SK-N-SH treated with all-trans-retinoic acid at 6 μM for 48 hours (cell line): ENCODE results near the gene ANKRD13D.

Source experiments
- ATAC-seq: fragments of 200-7000 bp; cut with Tn5 transposase; 3 replicates; pipeline ENCODE4 v1.9.1; 2020; ENCODE audit warnings: mild to moderate bottlenecking, moderate library complexity
- ARNTL ChIP-seq: fragments of 450-650 bp; formaldehyde crosslinking; IDR thresholded peaks from 2 replicates; pipeline ENCODE4 v1.5.0; 2020; ENCODE audit warnings: low read depth, mild to moderate bottlenecking, moderate library complexity, borderline replicate concordance
- BACH2 ChIP-seq: fragments of 250-450 bp; sonication (Bioruptor Pico); IDR thresholded peaks from 2 replicates; pipeline ENCODE4 v1.9.0; 2021; ENCODE audit warnings: mild to moderate bottlenecking, borderline replicate concordance
- CSDC2 ChIP-seq: fragments of 250-450 bp; sonication (Bioruptor Pico); IDR thresholded peaks from 2 replicates; pipeline ENCODE4 v1.5.0; 2020; ENCODE audit warnings: mild to moderate bottlenecking, moderate library complexity
- ESRRG ChIP-seq: fragments of 250-450 bp; sonication (Bioruptor Pico); IDR thresholded peaks from 2 replicates; pipeline ENCODE4 v1.6.1; 2021; ENCODE audit warnings: mild to moderate bottlenecking
- ISL1 ChIP-seq: fragments of 250-450 bp; sonication (Bioruptor Pico); IDR thresholded peaks from 2 replicates; pipeline ENCODE4 v2.1.2; 2022; ENCODE audit warnings: mild to moderate bottlenecking, moderate library complexity
- OSR1 ChIP-seq: fragments of 250-450 bp; sonication (Bioruptor Pico); IDR thresholded peaks from 2 replicates; pipeline ENCODE4 v1.8.0; 2022; ENCODE audit warnings: moderate library complexity, mild to moderate bottlenecking, inconsistent platforms
- PPARA ChIP-seq: fragments of 250-450 bp; sonication (Bioruptor Pico); IDR thresholded peaks from 2 replicates; pipeline ENCODE4 v1.5.0; 2020; ENCODE audit warnings: mild to moderate bottlenecking, borderline replicate concordance
- RARB ChIP-seq: fragments of 250-450 bp; sonication (Bioruptor Pico); IDR thresholded peaks from 2 replicates; pipeline ENCODE4 v1.8.0; 2021; ENCODE audit warnings: mild to moderate bottlenecking, moderate library complexity
- SNAI2 ChIP-seq: fragments of 250-450 bp; sonication (Bioruptor Pico); IDR thresholded peaks from 2 replicates; pipeline ENCODE4 v1.5.0; 2020; ENCODE audit warnings: mild to moderate bottlenecking, moderate library complexity
- TCF4 ChIP-seq: fragments of 250-450 bp; sonication (Bioruptor Pico); IDR thresholded peaks from 2 replicates; pipeline ENCODE4 v1.8.0; 2021; ENCODE audit warnings: mild to moderate bottlenecking, moderate library complexity, borderline replicate concordance
- TOX ChIP-seq: fragments of 250-450 bp; sonication (Bioruptor Pico); IDR thresholded peaks from 2 replicates; pipeline ENCODE4 v1.8.0; 2021; ENCODE audit warnings: mild to moderate bottlenecking, moderate library complexity, borderline replicate concordance
- ZC3H10 ChIP-seq: fragments of 250-450 bp; sonication (Bioruptor Pico); IDR thresholded peaks from 2 replicates; pipeline ENCODE4 v1.5.1; 2021; ENCODE audit warnings: mild to moderate bottlenecking, moderate library complexity
- ZFP3 ChIP-seq: fragments of 250-450 bp; sonication (Bioruptor Pico); IDR thresholded peaks from 2 replicates; pipeline ENCODE4 v1.5.0; 2020; ENCODE audit warnings: mild to moderate bottlenecking, moderate library complexity
- ZFP30 ChIP-seq: fragments of 450-650 bp; formaldehyde crosslinking; IDR thresholded peaks from 2 replicates; pipeline ENCODE4 v1.5.0; 2022; ENCODE audit warnings: mild to moderate bottlenecking, moderate library complexity
- ZNF565 ChIP-seq: fragments of 450-650 bp; formaldehyde crosslinking; conservative IDR thresholded peaks from 2 replicates; pipeline ENCODE4 v1.5.0; 2020; ENCODE audit warnings: low read depth, mild to moderate bottlenecking, moderate library complexity
- TF ChIP-seq, protein P1 (sequence below): fragments of 250-450 bp; sonication (Bioruptor Pico); IDR thresholded peaks from 2 replicates; pipeline ENCODE4 v1.8.0; 2020; ENCODE audit warnings: mild to moderate bottlenecking, moderate library complexity, borderline replicate concordance
- TF ChIP-seq, protein P2 (sequence below): fragments of 250-450 bp; sonication (Bioruptor Pico); IDR thresholded peaks from 2 replicates; pipeline ENCODE4 v1.8.0; 2021; ENCODE audit warnings: low read depth, mild to moderate bottlenecking, moderate library complexity, borderline replicate concordance
- TF ChIP-seq, protein P3 (sequence below): fragments of 250-450 bp; sonication (Bioruptor Pico); IDR thresholded peaks from 2 replicates; pipeline ENCODE4 v1.5.1; 2021; ENCODE audit warnings: mild to moderate bottlenecking, moderate library complexity

The ANKRD13D gene

DNA sequence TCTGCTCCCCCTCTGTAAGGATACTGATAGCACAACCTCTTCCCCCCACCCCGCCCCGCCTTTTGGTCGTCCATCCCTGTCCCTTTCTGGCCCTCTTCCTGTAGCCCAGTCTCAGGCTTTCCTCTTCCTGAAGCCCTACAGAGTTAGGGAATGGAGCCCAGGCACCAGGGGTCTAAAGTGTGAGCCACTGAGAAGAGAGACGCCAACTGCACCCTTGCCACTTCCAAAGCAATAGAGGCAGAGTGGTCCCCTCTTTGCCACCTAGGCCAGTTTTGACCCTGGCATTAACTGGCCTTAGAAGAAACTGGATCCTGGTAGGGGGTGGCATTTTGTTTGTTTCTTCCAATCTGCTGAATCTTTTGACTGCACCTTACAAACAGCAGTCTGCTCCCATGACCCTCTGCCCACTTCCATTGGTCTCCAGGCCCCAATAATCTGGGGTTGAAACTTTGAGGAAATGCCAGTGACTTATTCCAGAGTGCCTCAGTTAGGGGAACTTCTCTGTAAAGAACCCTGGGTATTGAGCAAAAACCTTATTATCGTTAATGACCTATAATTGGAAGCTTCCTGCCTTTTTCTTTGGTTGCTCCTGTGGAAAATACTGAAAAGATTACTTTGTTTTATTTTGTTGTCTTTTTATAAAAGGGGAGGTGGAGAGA, 32.5 kb upstream of the ANKRD13D start:
- no peak for TF ChIP-seq SNAI2
- TF ChIP-seq ZFP3 (CRISPR knock-in tag) = no peak
- TF ChIP-seq ISL1 (CRISPR knock-in tag) = no peak
- TF ChIP-seq, protein P1, sequence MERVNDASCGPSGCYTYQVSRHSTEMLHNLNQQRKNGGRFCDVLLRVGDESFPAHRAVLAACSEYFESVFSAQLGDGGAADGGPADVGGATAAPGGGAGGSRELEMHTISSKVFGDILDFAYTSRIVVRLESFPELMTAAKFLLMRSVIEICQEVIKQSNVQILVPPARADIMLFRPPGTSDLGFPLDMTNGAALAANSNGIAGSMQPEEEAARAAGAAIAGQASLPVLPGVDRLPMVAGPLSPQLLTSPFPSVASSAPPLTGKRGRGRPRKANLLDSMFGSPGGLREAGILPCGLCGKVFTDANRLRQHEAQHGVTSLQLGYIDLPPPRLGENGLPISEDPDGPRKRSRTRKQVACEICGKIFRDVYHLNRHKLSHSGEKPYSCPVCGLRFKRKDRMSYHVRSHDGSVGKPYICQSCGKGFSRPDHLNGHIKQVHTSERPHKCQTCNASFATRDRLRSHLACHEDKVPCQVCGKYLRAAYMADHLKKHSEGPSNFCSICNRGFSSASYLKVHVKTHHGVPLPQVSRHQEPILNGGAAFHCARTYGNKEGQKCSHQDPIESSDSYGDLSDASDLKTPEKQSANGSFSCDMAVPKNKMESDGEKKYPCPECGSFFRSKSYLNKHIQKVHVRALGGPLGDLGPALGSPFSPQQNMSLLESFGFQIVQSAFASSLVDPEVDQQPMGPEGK = no peak
- no peak for TF ChIP-seq PPARA
- no peak for TF ChIP-seq ZC3H10
- TF ChIP-seq ARNTL (CRISPR knock-in tag) = no peak
- no peak for ATAC-seq

DNA sequence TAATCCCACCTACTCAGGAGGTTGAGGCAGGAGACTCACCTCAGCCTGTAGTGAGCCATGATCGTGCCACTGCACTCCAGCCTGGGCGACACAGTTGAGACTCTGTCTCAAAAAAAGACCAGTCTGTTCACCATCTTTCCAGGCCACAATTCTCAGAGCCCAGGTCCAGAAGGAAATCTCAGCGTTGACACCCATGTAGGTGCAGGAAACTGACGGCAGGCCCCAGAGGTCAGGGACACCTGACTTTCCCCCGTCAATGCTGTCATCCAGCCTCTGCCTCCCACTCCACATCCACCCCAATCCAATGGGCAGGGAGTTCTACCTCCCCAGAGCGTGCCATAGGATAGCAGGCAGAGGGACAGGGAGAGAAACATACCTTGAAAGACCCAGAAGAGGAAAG, 28.7 kb upstream of the ANKRD13D start:
- no peak for ATAC-seq

DNA sequence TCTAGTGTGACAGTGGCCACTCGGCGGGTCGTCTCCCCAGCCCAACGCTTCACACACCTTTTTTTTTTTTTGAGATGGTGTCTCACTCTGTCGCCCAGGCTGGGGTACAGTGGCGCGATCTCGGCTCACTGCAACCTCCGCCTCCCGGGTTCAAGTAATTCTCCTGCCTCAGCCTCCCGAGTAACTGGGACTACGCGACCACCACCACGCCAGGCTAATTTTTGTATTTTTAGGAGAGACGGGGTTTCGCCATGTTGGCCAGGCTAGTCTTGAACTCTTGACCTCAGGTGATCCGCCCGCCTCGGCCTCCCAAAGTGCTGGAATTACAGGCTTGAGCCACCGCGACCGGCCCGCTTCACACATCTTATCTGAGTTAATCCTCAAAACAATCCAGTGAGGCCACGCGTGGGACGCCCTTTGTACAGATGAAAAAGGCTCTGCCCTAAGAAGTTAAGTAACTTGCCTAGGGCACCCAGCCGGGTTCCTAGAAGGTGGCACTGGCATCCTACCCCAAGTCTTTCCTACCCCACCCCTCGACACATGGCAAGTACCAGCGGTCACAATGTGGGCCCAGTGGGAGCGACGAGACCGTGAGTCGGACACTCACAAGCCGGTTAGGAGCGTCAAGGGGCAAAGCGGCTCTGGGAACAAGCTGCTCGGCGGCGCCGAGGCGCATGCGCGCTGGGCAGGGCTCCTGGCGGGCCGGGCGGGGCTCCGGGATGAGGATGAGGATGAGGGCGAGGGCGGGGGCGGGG, 28.0 kb upstream of the ANKRD13D start:
- ATAC-seq = peak; percentile 36

More for the DNA sequence above, 28.7 kb upstream of the ANKRD13D start:
- no peak for TF ChIP-seq ZNF565 (CRISPR knock-in tag)

DNA sequence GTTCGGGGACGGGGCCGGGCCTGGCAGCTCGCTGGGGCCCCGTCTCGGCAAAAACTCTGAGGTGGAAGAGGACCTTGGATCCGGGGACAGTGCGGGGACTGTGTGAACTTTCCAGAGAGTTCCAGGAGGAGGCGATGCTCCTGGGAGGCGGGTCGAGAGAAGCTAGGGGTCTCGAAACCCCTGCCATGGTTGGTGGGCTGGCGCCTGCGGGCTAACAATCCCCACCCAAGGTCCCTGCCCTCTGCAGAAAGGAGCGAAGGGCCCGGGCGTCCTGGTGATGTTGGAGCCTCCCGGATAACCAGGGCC, 27.5 kb upstream of the ANKRD13D start:
- ATAC-seq = peak; percentile 36

DNA sequence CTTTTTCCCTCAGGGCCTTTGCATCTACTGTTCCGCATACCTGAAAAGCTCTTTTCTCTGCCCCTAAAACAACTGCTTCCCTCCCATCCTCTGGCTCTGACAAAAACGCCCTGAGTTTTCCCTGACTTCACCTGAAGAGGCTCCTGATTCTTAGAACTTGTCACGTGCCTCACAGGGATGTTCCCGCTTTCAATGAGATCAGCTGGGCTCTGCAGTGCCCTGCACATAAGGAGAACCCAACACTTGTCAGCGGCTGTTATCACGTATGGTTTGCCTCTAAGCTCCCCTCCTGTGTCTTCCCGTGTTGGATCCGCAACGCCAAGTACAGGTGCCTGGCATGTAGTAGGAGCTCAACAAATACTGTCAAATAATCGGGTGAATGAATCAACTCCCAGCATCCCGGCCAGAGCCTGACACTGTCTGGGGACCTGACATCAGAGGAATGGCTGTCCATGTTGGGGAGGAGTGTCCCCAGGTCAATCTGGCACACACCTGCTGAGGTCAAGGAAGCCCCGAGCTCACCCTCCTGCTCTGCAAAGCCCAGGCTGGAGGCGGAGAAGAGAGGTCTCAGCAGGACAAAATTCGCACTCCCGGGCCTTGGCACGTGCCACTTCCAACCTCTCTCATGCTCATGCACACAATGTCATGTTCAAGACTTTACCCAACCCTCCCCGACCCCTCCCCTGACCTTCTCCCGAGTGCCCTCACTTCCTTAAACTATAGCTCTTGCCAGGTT, 27.0 kb upstream of the ANKRD13D start:
- TF ChIP-seq CSDC2 (CRISPR knock-in tag) (no peak), ARNTL (CRISPR knock-in tag) (no peak), ISL1 (CRISPR knock-in tag) (no peak), BACH2 (CRISPR knock-in tag) (no peak), TCF4 (CRISPR knock-in tag) (no peak), ZNF565 (CRISPR knock-in tag) (no peak), RARB (no peak), ESRRG (CRISPR knock-in tag) (no peak), OSR1 (CRISPR knock-in tag) (no peak), ZFP30 (CRISPR knock-in tag) (no peak), PPARA (no peak), TOX (CRISPR knock-in tag) (no peak), SNAI2 (no peak)
- TF ChIP-seq, protein P2, sequence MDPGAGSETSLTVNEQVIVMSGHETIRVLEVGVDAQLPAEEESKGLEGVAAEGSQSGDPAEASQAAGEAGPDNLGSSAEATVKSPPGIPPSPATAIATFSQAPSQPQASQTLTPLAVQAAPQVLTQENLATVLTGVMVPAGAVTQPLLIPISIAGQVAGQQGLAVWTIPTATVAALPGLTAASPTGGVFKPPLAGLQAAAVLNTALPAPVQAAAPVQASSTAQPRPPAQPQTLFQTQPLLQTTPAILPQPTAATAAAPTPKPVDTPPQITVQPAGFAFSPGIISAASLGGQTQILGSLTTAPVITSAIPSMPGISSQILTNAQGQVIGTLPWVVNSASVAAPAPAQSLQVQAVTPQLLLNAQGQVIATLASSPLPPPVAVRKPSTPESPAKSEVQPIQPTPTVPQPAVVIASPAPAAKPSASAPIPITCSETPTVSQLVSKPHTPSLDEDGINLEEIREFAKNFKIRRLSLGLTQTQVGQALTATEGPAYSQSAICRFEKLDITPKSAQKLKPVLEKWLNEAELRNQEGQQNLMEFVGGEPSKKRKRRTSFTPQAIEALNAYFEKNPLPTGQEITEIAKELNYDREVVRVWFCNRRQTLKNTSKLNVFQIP (CRISPR knock-in tag) = no peak
- TF ChIP-seq, protein P1 = no peak
- TF ChIP-seq, protein P3, sequence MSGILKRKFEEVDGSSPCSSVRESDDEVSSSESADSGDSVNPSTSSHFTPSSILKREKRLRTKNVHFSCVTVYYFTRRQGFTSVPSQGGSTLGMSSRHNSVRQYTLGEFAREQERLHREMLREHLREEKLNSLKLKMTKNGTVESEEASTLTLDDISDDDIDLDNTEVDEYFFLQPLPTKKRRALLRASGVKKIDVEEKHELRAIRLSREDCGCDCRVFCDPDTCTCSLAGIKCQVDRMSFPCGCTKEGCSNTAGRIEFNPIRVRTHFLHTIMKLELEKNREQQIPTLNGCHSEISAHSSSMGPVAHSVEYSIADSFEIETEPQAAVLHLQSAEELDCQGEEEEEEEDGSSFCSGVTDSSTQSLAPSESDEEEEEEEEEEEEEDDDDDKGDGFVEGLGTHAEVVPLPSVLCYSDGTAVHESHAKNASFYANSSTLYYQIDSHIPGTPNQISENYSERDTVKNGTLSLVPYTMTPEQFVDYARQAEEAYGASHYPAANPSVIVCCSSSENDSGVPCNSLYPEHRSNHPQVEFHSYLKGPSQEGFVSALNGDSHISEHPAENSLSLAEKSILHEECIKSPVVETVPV = no peak
- peak; percentile 1; the same call in 2 of the 3 replicates for ATAC-seq

More for the DNA sequence above, 27.5 kb upstream of the ANKRD13D start:
- no peak for TF ChIP-seq ZC3H10
- no peak for TF ChIP-seq ZNF565 (CRISPR knock-in tag)
- no peak for TF ChIP-seq TOX (CRISPR knock-in tag)
- TF ChIP-seq PPARA = no peak
- TF ChIP-seq CSDC2 (CRISPR knock-in tag) = no peak
